ENCODE data around the gene NISCH.

Gene NISCH

DNA sequence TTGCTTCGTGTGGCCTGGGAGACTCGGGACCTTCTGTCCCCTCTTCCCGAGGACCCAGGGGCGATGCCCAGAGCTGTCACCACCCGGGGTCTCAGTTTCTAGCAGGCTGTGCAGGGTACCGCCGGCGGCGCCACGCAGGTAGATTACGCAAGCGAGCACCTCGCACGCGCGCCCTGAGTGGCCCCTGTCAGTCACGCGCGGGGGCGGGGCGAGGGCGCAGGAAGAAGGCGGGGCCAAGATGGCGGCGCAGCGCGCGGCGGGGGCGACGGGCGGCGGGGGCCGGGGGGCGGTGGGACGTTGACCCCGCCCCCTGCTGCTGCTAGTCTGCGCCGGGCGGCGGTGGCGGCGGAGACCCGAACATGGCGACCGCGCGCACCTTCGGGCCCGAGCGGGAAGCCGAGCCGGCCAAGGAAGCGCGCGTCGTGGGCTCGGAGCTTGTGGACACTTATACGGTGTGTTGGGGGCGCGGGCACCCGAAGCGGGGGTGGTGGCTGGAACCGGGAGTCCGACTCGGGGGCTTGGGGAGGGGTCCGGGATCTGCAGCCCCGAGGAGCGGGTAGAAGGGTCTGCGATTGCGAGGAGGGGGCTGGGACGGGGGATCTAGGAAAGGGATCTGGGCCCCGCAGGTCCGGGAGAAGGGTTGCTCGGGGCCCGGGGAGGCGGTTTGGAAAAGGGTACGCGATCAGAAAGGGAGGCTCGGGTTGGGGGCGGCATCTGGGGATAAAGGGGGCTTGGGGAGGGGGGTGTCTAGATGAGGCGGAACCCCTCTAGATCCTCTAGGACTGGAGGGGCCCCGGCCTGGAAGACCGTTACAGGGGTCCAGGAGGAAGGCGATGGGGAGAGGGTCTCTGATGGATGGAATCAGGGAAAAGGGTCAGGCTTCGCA is at the start of gene NISCH:
Gene NISCH (plus strand): TSS at position 322 of the 886 bp plus-strand sequence. CDS start 38 bp downstream, at position 360.
- peak; percentile 94 for DNase-seq (ENCODE audit: low spot score)

- no peak for DNase-seq (ENCODE audit: low spot score)
These were observed 49.2 kb upstream of the NISCH start for GRCh38 chr3:52406231-52406661.

- no peak for DNase-seq (ENCODE audit: low spot score)
These were observed 48.5 kb upstream of the NISCH start for GRCh38 chr3:52406791-52407510.

GRCh38 chr3:52407779-52408178 is 47.6 kb upstream of the NISCH start:
- no peak for DNase-seq (ENCODE audit: low spot score)

DNA sequence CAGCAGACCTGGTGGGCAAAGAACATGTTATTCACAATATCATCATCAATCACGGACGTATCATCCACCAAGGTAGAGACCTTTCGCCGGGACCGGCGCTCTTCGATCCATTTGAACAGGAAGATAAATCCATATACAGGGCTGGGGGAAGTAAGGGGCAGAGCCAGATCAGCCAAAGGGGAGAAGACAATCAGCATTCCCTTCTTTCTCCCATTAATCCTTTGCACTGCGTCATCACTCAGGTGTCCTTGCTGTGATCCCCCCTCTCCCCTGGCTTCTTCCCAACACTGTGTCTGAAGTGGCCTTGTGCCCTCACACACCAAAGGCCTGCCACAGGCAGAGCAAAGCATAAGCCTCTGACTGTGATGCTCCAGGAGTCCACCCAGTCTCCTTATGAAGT is 46.9 kb upstream of the NISCH start:
- no peak for DNase-seq (ENCODE audit: low spot score)

DNA sequence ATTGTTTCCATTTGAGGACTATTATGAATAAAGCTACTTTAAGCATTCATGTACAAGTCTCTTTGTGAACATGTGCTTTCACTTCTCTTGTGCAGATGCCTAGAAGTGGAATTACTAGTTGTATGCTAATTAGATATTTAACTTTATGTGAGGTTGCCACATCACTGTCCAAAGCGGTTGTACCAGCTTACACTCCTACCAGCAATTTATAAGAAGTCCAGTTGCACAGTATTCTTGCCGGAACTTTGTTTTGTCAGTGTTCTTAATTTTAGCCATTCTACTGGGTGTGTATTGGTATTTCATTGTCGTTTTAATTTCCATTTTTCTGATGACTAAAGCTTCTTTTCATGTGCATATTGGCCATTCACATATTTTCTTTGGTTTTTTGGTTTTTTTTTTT is 39.6 kb upstream of the NISCH start:
- DNase-seq (ENCODE audit: low spot score) = no peak

- no peak for DNase-seq (ENCODE audit: low spot score)
These were observed 35.0 kb upstream of the NISCH start for GRCh38 chr3:52420388-52420787.

DNA sequence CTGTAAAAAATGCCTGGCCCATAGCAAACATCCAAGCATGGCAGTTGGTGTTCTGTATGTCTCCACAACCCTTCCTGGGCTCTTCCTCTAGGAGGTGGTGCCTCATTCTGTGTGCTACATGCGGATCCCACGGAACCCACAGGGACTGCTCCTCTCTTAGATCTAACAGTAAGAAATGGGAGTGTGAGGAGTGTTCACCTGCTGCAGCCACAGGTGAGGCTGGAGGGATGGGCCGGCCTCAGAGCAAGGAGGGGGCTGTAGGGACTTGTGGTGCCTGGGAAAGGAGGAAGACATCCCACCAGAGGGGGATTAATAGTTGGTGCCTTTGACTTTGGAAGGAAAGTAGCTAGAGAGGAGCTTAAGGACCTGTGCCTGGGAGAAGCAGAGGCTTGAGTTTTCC is 32.7 kb upstream of the NISCH start:
- DNase-seq (ENCODE audit: low spot score) = no peak

- DNase-seq (ENCODE audit: low spot score) = no peak
These were observed 32.2 kb upstream of the NISCH start for GRCh38 chr3:52423173-52423572.

DNA sequence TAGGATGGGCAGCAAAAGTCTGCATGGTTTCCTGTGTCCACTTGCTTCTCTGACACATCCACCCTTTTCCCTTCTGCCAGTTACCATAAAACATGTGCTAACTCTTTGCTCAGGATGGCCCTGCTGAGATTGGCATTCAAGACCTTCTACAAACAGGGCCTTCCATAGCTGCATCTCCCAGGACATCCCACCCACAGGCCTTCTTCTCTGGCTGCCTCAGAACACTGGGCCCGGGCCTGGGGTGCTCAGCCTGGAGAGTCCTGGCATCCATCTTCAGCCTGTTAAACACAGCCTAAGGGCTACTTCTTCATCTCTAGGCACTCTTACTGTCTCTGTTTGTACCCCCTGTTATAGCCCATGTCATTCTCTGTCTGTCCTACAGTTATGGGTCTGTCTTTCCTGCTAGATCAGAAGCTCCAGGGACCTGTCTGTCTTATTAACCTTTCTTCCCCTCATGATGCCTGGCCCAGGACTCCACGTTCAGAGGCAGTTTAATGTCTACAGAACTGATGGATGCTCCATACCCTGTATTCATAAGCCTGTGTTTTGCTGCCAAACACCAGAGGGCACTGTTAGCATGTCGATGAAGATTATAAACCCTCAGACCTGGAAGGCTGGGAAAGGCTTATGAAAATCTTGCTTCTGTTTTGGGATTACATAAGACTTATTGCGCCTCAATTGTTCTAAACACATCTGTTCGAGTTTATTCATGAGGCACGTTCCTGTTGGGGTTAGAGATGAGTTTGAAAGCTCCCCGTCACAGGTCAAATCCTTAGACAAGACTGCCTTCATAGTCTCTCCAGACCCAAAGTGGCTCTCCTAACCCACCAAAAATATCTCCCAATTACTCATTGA is 27.0 kb upstream of the NISCH start:
- peak; percentile 84 for DNase-seq (ENCODE audit: low spot score)

- DNase-seq (ENCODE audit: low spot score) = no peak
These were observed 26.4 kb upstream of the NISCH start for GRCh38 chr3:52429031-52429430.

DNA sequence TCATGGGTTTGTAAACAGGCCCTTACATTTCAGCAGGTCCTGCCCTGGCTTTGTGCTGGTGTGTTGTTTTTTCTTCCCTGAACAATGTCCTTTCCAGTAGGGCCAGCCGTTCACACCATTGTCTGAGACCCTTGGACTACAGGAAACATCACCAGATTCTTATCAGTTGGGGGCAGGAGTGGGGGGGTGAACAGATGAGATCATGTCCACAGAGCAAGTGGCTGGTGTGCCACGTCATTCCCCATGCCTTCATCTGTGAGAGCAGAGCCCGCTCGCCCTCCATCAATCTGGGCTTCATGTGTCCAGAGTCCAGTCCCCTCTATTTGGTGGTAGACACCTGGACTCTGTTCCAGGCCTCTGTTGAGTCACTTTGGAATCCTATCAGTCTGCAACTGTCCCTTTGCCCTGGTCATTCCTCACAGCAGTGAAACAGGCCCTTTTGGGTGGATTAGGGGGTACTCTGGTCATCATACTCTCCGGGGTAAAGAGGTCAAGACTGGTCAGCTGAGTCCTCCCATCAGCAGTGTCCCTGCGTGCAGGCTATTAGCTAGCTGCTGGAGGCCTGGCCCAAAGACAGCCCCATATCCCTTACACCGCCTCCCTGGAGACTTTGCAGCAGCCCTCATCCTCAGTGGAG is 25.5 kb upstream of the NISCH start:
- no peak for DNase-seq (ENCODE audit: low spot score)

GRCh38 chr3:52430416-52430810 is 25.0 kb upstream of the NISCH start:
- no peak for DNase-seq (ENCODE audit: low spot score)

DNA sequence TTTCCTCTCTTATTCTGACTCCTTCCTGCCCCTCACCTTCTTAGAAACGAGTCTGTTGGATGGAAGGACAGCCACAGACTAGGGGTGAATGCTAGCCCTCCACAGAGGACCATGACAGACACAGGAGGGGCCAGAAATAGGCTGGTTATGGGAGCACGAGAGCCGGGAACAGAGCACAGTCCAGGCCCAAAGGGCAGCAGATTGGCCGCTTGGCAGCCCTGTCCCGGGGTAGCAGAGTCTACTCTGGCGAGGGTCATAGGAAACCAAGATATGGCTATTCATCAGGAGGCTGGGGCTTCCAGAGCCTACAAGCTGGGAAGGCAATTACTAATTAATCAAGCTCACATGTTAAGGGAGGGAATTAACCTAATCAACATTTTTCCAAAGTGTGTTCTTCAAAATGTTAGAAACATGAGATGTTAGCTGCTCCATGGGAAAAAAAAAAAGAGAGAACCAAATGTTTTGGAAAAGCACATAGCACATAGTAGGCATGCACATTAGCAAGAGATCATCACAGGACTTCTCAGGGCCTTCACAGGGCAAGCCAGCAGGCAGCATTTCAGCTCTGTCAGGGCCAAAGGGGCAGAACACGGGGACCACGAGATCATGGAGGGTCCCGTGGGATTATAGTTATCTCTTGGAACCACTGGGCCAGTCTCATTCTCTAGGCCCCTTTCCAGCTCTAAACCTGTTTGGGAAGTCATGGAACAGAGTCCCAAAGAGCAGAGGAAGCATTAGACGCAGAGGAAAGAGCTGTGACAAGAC is 23.8 kb upstream of the NISCH start:
- DNase-seq (ENCODE audit: low spot score) = no peak

DNA sequence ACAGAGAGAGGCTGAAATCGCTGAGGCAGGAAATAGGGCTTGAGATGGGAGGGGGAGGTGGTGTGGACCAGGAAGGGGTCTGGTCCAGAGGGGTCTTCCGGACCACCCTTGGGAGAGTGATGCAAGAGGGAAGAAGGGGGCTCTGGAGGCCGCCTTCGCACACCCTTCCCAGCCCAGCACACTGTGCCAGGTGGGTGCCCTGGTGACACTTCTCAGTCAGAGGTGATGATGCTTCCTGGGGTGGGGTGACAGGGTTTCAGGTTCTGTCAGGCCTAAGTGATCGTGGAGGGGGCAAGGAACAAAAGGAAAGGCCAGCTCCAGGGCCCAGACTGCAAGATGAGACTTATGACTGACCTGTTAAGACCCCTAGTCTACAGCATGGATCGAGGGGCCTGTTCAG is 23.2 kb upstream of the NISCH start:
- no peak for DNase-seq (ENCODE audit: low spot score)

DNA sequence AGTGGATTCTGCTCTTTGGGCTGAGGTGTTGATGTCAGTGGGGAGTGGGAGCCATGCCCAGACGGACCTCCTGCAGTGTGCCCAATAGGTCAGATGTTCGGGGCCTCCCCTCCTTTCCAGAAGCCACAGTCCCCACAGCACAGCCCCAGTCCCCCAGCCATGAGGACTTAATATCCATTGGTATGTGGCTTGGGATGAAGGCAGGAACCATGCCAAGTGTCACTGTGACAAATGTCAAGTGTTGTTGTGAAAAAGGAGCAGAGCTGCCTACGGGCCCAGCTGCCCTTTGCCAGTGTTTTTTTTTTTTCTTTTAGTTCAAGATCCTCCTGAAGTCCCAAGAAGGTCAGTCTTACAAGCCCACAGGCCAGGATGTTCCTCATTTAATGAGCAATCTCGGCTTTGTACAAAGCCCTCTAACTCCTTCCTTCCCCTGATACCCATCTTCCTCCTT is 22.7 kb upstream of the NISCH start:
- no peak for DNase-seq (ENCODE audit: low spot score)

- no peak for DNase-seq (ENCODE audit: low spot score)
These were observed 21.9 kb upstream of the NISCH start for GRCh38 chr3:52433328-52433995.

GRCh38 chr3:52433996-52434479 is 21.4 kb upstream of the NISCH start:
- DNase-seq (ENCODE audit: low spot score) = no peak

DNA sequence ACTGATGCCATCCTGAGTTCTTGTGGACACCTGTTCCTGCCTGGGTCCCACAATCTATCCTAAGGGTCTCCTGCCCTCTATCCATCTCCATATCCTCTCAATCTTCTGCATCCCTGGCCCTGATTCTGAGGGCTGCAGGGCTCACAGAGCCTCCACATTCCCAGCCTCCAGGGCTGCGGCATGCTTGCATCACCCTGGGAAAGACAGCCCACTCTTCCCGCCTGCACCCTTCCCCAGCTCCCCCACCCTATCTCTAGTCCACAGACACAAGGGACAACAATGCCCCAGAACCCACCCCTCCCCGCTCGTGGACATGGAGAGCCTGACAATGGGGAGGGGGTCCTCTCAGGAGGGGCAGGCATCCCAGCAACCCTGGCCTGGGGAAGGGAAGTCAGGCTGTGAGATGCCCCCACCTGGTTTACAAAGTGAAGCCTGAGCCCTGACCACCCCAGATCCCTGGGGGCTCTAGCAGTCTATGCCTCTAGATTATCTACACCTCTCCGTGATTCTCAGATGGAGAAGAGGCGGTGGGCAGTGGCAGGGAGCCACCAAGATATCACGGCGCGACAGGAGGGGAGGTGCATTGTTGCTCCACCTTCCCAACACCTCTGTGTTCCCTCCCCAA is 20.8 kb upstream of the NISCH start:
- no peak for DNase-seq (ENCODE audit: low spot score)

Measured in AG08395 (cell line).